NT2/D1 (cell line): ENCODE data around the gene FRMD8.
"Not testable (repeated sequence)": the region's sequence is repeated elsewhere in the genome, so short reads cannot be mapped to it uniquely, and the experiment has no call there.

Experiments
- DNase-seq: peaks from one replicate; pipeline ENCODE4 v3.0.0-alpha.2; 2011; ENCODE audit warnings: low read depth, low spot score
- H3K27me3 ChIP-seq: 2 replicates; pipeline ENCODE4 v1.6.0; 2011; ENCODE audit warnings: mild to moderate bottlenecking; ENCODE audit not compliant: insufficient read length, insufficient read depth
- H3K36me3 ChIP-seq: 2 replicates; pipeline ENCODE4 v1.6.1; 2011; ENCODE audit warnings: mild to moderate bottlenecking, low read length, mixed read lengths; ENCODE audit not compliant: insufficient read depth, insufficient read length
- H3K4me1 ChIP-seq: 2 replicates; pipeline ENCODE4 v1.5.1; 2011; ENCODE audit not compliant: insufficient read depth, insufficient read length
- H3K4me3 ChIP-seq: 2 replicates; pipeline ENCODE4 v1.5.1; 2011; ENCODE audit warnings: low read depth; ENCODE audit not compliant: insufficient read length
- H3K9ac ChIP-seq: 2 replicates; pipeline ENCODE4 v1.6.0; 2011; ENCODE audit warnings: low read depth; ENCODE audit not compliant: insufficient read length
- H3K9me3 ChIP-seq: 2 replicates; pipeline ENCODE4 v1.5.1; 2011; ENCODE audit warnings: mild to moderate bottlenecking, low read length; ENCODE audit not compliant: insufficient read depth
- SUZ12 ChIP-seq: IDR thresholded peaks from 2 replicates; pipeline ENCODE4 v1.6.1; 2011; ENCODE audit not compliant: insufficient read length, insufficient read depth; ENCODE audit errors: extremely low read depth
- YY1 ChIP-seq: IDR thresholded peaks from 2 replicates; pipeline ENCODE4 v1.6.1; 2011; ENCODE audit not compliant: insufficient read length, insufficient read depth
- ZNF274 ChIP-seq: IDR thresholded peaks from 2 replicates; pipeline ENCODE4 v1.6.1; 2011; ENCODE audit warnings: mild to moderate bottlenecking, low read depth, low read length

Gene FRMD8

DNA sequence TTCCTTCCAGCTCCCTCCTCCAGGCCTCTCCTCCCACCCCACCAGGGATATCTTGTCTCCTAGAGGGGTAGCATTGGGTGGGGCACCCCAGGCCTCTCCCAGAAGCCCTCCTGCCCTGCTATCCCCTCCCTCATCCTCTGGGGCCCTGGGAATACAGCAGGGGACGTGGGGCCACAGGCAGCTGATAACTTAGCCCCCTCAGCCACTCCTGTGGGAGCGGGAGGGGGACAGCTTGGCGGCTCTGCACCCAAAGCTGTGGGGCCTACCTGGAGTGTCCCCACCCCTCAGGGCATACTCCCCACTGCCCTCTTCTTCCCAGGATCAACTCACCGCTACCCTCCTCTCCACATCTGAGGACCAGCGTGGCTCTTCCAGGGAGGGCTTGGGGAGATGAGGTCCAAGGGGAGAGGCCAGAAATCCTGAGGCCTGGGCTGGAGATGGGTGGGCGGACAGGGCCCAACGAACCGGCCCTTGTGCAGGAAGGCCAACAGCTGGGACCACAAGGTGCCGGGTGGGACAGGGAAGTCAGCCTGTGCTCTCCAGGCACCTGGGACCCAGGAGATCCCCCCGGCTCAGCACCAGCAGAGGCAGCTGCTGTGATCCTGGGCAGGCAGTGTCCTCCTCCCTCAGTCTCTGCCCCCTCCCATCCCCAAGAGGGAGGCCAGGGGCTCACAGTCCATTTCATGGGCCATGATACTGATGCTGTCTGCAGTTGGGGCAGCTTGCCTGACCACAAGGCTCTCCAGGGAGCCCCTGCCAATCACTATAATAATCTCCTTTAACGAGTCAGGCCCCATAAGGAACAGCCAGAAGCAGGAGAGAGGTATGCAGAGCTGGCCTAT lies 59.4 kb downstream of the FRMD8 start:
- no peak for DNase-seq
- H3K4me1 ChIP-seq, result peaks cover 26% of the 10 kb centered on the region
- TF ChIP-seq ZNF274, result no peak
- TF ChIP-seq YY1, result no peak
- no peak for TF ChIP-seq SUZ12

GRCh38 chr11:65446446-65447277 lies 60.2 kb downstream of the FRMD8 start:
- Histone ChIP-seq H3K9ac (no peak overlapping the region), H3K36me3 (peaks cover 3% of the 10 kb centered on the region), H3K4me1 (peaks cover 26% of the 10 kb centered on the region), H3K27me3 (no peaks in the 10 kb centered on the region), H3K4me3 (no peak overlapping the region), H3K9me3 (peaks cover 11% of the 10 kb centered on the region; the same call in 1 of the 2 replicates)
- TF ChIP-seq ZNF274 (no peak), SUZ12 (no peak), YY1 (no peak)
- no peak for DNase-seq

More for the DNA sequence above, 59.4 kb downstream of the FRMD8 start:
- peaks cover 11% of the 10 kb centered on the region; the same call in 1 of the 2 replicates for H3K9me3 ChIP-seq
- H3K9ac ChIP-seq, result no peak overlapping the region
- no peaks in the 10 kb centered on the region for H3K27me3 ChIP-seq
- H3K36me3 ChIP-seq, result peaks cover 3% of the 10 kb centered on the region
- H3K4me3 ChIP-seq, result no peak overlapping the region

GRCh38 chr11:65448074-65448417 lies 61.6 kb downstream of the FRMD8 start:
- Histone ChIP-seq H3K4me1 (peaks cover 26% of the 10 kb centered on the region), H3K4me3 (no peak overlapping the region), H3K9me3 (peaks cover 11% of the 10 kb centered on the region; the same call in 1 of the 2 replicates), H3K27me3 (no peaks in the 10 kb centered on the region), H3K36me3 (peaks cover 2% of the 10 kb centered on the region), H3K9ac (no peak overlapping the region)
- TF ChIP-seq ZNF274 (no peak), YY1 (no peak), SUZ12 (no peak)
- no peak for DNase-seq

DNA sequence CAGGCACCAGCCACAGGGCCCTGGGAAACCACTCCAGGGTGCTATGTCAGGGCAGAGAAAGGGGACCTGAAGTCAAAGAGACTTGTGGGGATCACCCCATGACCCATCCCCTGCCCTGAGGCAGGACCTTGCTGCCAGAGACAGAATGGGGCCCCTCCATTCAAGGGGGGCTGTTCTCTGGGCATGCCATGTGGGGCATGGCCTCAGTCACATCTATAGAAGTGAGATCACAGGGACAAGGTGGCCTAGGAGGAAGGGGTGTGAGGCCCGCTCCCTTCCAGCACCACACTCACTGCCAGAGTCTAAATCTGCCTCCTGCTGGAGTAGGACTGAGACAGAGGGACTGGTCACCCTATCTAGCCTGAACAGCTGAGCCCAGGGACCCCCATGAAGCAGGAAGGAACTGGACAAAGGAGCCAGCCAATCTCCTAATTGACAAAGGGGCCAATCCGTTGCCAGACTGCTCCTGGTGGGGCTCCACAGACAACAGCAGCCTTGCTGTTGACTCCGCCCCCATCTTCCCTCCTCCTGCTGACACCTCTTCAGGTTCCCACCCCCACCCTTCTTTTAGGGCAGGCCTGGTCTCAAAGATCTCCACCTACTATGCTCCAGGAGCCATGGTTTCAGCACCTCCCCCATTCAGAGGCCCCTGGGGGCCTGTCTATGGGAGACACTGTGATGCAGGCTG lies 62.1 kb downstream of the FRMD8 start:
- TF ChIP-seq YY1 (no peak), ZNF274 (no peak), SUZ12 (no peak)
- H3K27me3 ChIP-seq, result no peaks in the 10 kb centered on the region
- peaks cover 23% of the 10 kb centered on the region for H3K4me1 ChIP-seq
- no peaks in the 10 kb centered on the region for H3K36me3 ChIP-seq
- H3K4me3 ChIP-seq, result no peak overlapping the region
- H3K9ac ChIP-seq, result no peak overlapping the region
- DNase-seq, result peak; percentile 30
- peaks cover 11% of the 10 kb centered on the region; the same call in 1 of the 2 replicates for H3K9me3 ChIP-seq

- DNase-seq, H3K9ac ChIP-seq, H3K4me3 ChIP-seq, H3K36me3 ChIP-seq, H3K4me1 ChIP-seq: not testable (repeated sequence)
- peaks cover 18% of the 10 kb centered on the region for H3K27me3 ChIP-seq
- peaks cover 11% of the 10 kb centered on the region; the same call in 1 of the 2 replicates for H3K9me3 ChIP-seq
Observed at GRCh38 chr11:65451301-65451700, 64.9 kb downstream of the FRMD8 start.

- peaks cover 26% of the 10 kb centered on the region for H3K27me3 ChIP-seq
- H3K4me3 ChIP-seq, H3K4me1 ChIP-seq, H3K36me3 ChIP-seq, DNase-seq, H3K9ac ChIP-seq: not testable (repeated sequence)
- H3K9me3 ChIP-seq, result peaks cover 11% of the 10 kb centered on the region; the same call in 1 of the 2 replicates
Observed at GRCh38 chr11:65452259-65452658, 65.8 kb downstream of the FRMD8 start.
